HL-60 (cell line): ENCODE measurements around the gene HLA-DQB1.
"Not testable (repeated sequence)": the region's sequence is repeated elsewhere in the genome, so short reads cannot be mapped to it uniquely, and the experiment has no call there.

ENCODE experiments used
- DNase-seq, 2 experiments: peaks; one replicate each; pipeline ENCODE4 v3.0.0-alpha.2; 2010 to 2020; ENCODE audit warnings: low read depth in 1 of 2, low spot score in 1 of 2
- H3K27ac ChIP-seq: fragments of 250-450 bp; sonication (Bioruptor Pico); replicated peaks from 2 replicates; pipeline ENCODE4 v1.5.1; 2020; ENCODE audit warnings: mild to moderate bottlenecking, moderate library complexity
- H3K27me3 ChIP-seq: fragments of 250-450 bp; sonication (Bioruptor Pico); 2 replicates; pipeline ENCODE4 v1.5.1; 2021; ENCODE audit warnings: mild to moderate bottlenecking, moderate library complexity; ENCODE audit not compliant: insufficient read depth, poor library complexity, severe bottlenecking
- H3K4me3 ChIP-seq: replicated peaks from 2 replicates; pipeline ENCODE4 v1.5.1; 2011; ENCODE audit warnings: mild to moderate bottlenecking, control low read depth, low read length; ENCODE audit not compliant: insufficient read depth
- GABPA ChIP-seq: IDR thresholded peaks from 2 replicates; pipeline ENCODE4 v1.6.1; 2012; ENCODE audit warnings: low read depth
- POLR2AphosphoS5 ChIP-seq: IDR thresholded peaks from 2 replicates; pipeline ENCODE4 v1.6.1; 2012; ENCODE audit warnings: low read depth
- REST ChIP-seq: IDR thresholded peaks from 2 replicates; pipeline ENCODE4 v1.6.1; 2012; ENCODE audit warnings: low read depth; ENCODE audit not compliant: insufficient replicate concordance
- SPI1 ChIP-seq: IDR thresholded peaks from 2 replicates; pipeline ENCODE4 v1.6.1; 2012; ENCODE audit warnings: low read depth, mild to moderate bottlenecking, borderline replicate concordance
- TF ChIP-seq, protein P1 (sequence below): IDR thresholded peaks from one replicate; pipeline ENCODE4 v1.5.1; 2011; ENCODE audit warnings: low read length, control low read depth, inconsistent platforms; ENCODE audit not compliant: insufficient read depth

Gene HLA-DQB1

GRCh38 chr6:32637219-32637880 lies 29.1 kb downstream of the HLA-DQB1 start, which contains the start of gene HLA-DQA1:
Gene HLA-DQA1 (plus strand): TSS chr6:32637406. CDS start chr6:32637459, 53 bp downstream.
- DNase-seq: no peak
- Histone ChIP-seq H3K27ac (no peak within 1 kb of the TSS), H3K27me3 (no peaks in the 10 kb centered on the region), H3K4me3 (no peak within 1 kb of the TSS)
- no peak for TF ChIP-seq POLR2AphosphoS5
- no peak for TF ChIP-seq REST
- TF ChIP-seq, protein P1, sequence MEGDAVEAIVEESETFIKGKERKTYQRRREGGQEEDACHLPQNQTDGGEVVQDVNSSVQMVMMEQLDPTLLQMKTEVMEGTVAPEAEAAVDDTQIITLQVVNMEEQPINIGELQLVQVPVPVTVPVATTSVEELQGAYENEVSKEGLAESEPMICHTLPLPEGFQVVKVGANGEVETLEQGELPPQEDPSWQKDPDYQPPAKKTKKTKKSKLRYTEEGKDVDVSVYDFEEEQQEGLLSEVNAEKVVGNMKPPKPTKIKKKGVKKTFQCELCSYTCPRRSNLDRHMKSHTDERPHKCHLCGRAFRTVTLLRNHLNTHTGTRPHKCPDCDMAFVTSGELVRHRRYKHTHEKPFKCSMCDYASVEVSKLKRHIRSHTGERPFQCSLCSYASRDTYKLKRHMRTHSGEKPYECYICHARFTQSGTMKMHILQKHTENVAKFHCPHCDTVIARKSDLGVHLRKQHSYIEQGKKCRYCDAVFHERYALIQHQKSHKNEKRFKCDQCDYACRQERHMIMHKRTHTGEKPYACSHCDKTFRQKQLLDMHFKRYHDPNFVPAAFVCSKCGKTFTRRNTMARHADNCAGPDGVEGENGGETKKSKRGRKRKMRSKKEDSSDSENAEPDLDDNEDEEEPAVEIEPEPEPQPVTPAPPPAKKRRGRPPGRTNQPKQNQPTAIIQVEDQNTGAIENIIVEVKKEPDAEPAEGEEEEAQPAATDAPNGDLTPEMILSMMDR: no peak
- no peak for TF ChIP-seq SPI1

DNA sequence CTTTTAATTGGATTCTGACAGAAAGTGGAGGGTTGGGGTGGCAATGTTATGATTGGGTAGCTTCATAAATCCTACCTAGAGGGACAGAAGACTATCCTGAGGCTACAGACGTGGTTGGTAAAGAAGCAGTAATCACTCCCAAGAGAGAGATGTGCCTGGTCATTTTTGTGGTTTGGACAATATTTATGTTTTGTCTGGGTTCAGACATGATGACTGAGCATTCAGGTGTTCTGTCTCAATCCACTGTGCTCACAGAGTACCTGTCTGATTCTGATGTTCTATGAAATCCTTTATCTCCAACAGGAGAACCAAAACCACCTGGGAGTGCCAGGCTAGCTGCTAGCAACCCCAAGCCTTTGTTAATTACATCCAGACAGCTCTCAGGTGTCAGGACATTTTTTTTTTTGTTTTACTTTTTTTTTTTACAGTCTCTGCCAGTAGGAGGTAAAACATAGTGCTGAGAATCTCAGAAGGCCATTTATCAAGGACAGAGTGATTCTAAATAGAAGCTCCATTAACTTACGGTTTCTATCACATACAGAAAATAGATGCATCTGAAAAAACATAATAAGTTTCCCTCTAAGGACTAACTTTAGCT lies 30.8 kb downstream of the HLA-DQB1 start:
- no peak overlapping the region for H3K27ac ChIP-seq
- no peak overlapping the region for H3K4me3 ChIP-seq
- H3K27me3 ChIP-seq: peaks cover 2% of the 10 kb centered on the region
- no peak for TF ChIP-seq GABPA
- TF ChIP-seq, protein P1: no peak
- TF ChIP-seq REST: no peak
- no peak for TF ChIP-seq SPI1
- DNase-seq: no peak

DNA sequence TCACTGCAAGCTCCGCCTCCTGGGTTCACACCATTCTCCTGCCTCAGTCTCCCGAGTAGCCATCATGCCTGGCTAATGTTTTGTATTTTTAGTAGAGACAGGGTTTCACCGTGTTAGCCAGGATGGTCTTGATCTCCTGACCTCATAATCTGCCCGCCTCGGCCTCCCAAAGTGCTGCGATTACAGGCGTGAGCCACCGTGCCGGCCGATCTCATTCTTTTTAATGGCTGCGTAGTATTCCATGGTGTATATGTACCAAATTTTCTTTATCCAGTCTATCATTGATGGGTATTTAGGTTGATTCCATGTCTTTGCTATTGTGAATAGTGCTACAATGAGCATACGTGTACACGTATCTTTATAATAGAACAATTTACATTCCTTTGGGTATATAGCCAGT lies 36.7 kb downstream of the HLA-DQB1 start:
- not testable (repeated sequence) for DNase-seq, H3K27ac ChIP-seq, H3K27me3 ChIP-seq, H3K4me3 ChIP-seq

GRCh38 chr6:32627831-32628230 lies 38.6 kb downstream of the HLA-DQB1 start:
- Histone ChIP-seq H3K4me3 (no peak overlapping the region), H3K27me3 (peaks cover 2% of the 10 kb centered on the region), H3K27ac (no peak overlapping the region)
- no peak for TF ChIP-seq SPI1
- peak in 1 of 2 experiments; percentile 10 for DNase-seq

GRCh38 chr6:32627249-32627648 lies 39.2 kb downstream of the HLA-DQB1 start:
- H3K4me3 ChIP-seq: no peak overlapping the region
- no peak overlapping the region for H3K27ac ChIP-seq
- no peak for DNase-seq
- peaks cover 2% of the 10 kb centered on the region for H3K27me3 ChIP-seq
- TF ChIP-seq GABPA (no peak), SPI1 (no peak), REST (no peak), POLR2AphosphoS5 (no peak)
- TF ChIP-seq, protein P1: no peak
